Mucosa of stomach (tissue), 1 donor: Measurements from ENCODE around the gene VPS26B.

Source experiments
- H3K27me3 ChIP-seq: one replicate; pipeline ENCODE4 v1.7.0; 2013; ENCODE audit warnings: mild to moderate bottlenecking, low read length; ENCODE audit not compliant: control insufficient read depth, insufficient read depth
- H3K36me3 ChIP-seq: one replicate; pipeline ENCODE4 v1.7.0; 2013; ENCODE audit warnings: low read length; ENCODE audit not compliant: control insufficient read depth, insufficient read depth
- H3K4me1 ChIP-seq: one replicate; pipeline ENCODE4 v1.7.0; 2013; ENCODE audit warnings: mild to moderate bottlenecking, low read length; ENCODE audit not compliant: control insufficient read depth, insufficient read depth
- H3K4me3 ChIP-seq: one replicate; pipeline ENCODE4 v1.7.0; 2013; ENCODE audit warnings: low read length
- H3K9ac ChIP-seq: one replicate; pipeline ENCODE4 v1.7.0; 2013; ENCODE audit warnings: mild to moderate bottlenecking, low read length, moderate library complexity
- H3K9me3 ChIP-seq: one replicate; pipeline ENCODE4 v1.7.0; 2013; ENCODE audit warnings: mild to moderate bottlenecking, low read length, moderate library complexity; ENCODE audit not compliant: control insufficient read depth
- donor health status: Pancreatic carcinoma.

VPS26B gene

GRCh38 chr11:134264966-134265764 lies 40.7 kb downstream of the VPS26B start:
- no peak overlapping the region for H3K9ac ChIP-seq
- no peaks in the 10 kb centered on the region for H3K9me3 ChIP-seq
- H3K4me1 ChIP-seq, result peaks cover 9% of the 10 kb centered on the region
- no peaks in the 10 kb centered on the region for H3K27me3 ChIP-seq
- no peaks in the 10 kb centered on the region for H3K36me3 ChIP-seq
- H3K4me3 ChIP-seq, result no peak overlapping the region

GRCh38 chr11:134266440-134266839 lies 42.0 kb downstream of the VPS26B start:
- Histone ChIP-seq H3K9ac (no peak overlapping the region), H3K4me3 (no peak overlapping the region), H3K9me3 (no peaks in the 10 kb centered on the region), H3K36me3 (no peaks in the 10 kb centered on the region), H3K27me3 (peaks cover 7% of the 10 kb centered on the region), H3K4me1 (peaks cover 9% of the 10 kb centered on the region)

- peaks cover 9% of the 10 kb centered on the region for H3K4me1 ChIP-seq
- H3K9ac ChIP-seq, result no peak overlapping the region
- H3K36me3 ChIP-seq, result no peaks in the 10 kb centered on the region
- H3K9me3 ChIP-seq, result no peaks in the 10 kb centered on the region
- H3K27me3 ChIP-seq, result peaks cover 11% of the 10 kb centered on the region
- no peak overlapping the region for H3K4me3 ChIP-seq
These were observed 42.4 kb downstream of the VPS26B start for GRCh38 chr11:134266841-134267251.

DNA sequence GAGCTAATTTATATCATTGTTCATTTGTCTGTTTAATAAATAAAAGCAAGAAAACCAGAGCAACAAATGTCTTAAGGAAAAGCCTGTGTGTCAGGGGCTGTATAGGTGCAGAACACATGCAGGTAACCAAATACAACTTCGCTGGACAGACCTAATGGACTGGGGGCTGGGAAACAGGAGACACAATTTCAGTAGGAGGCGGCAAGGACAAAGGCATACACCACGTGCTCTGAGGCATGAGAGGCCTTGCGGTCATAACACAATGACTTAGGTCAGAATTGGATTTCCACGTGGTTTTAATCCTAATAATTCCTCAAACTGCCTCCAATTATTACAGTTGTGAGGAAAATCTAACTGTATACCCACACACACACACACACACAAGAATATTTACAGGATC lies 43.0 kb downstream of the VPS26B start:
- Histone ChIP-seq H3K27me3 (peaks cover 12% of the 10 kb centered on the region), H3K9ac (no peak overlapping the region), H3K36me3 (no peaks in the 10 kb centered on the region), H3K4me3 (no peak overlapping the region), H3K4me1 (peaks cover 9% of the 10 kb centered on the region), H3K9me3 (no peaks in the 10 kb centered on the region)

GRCh38 chr11:134267966-134268365 lies 43.5 kb downstream of the VPS26B start:
- peaks cover 17% of the 10 kb centered on the region for H3K27me3 ChIP-seq
- no peak overlapping the region for H3K4me3 ChIP-seq
- no peaks in the 10 kb centered on the region for H3K9me3 ChIP-seq
- peaks cover 9% of the 10 kb centered on the region for H3K4me1 ChIP-seq
- H3K9ac ChIP-seq, result no peak overlapping the region
- H3K36me3 ChIP-seq, result no peaks in the 10 kb centered on the region

GRCh38 chr11:134270250-134270714 lies 45.8 kb downstream of the VPS26B start:
- H3K27me3 ChIP-seq, result peaks cover 39% of the 10 kb centered on the region
- H3K9me3 ChIP-seq, result no peaks in the 10 kb centered on the region
- H3K4me1 ChIP-seq, result peaks cover 9% of the 10 kb centered on the region
- no peaks in the 10 kb centered on the region for H3K36me3 ChIP-seq
- no peak overlapping the region for H3K4me3 ChIP-seq
- no peak overlapping the region for H3K9ac ChIP-seq

GRCh38 chr11:134271978-134272377 lies 47.5 kb downstream of the VPS26B start:
- H3K9ac ChIP-seq, result no peak overlapping the region
- no peaks in the 10 kb centered on the region for H3K36me3 ChIP-seq
- peaks cover 56% of the 10 kb centered on the region for H3K27me3 ChIP-seq
- peaks cover 14% of the 10 kb centered on the region for H3K4me1 ChIP-seq
- no peak overlapping the region for H3K4me3 ChIP-seq
- no peaks in the 10 kb centered on the region for H3K9me3 ChIP-seq

DNA sequence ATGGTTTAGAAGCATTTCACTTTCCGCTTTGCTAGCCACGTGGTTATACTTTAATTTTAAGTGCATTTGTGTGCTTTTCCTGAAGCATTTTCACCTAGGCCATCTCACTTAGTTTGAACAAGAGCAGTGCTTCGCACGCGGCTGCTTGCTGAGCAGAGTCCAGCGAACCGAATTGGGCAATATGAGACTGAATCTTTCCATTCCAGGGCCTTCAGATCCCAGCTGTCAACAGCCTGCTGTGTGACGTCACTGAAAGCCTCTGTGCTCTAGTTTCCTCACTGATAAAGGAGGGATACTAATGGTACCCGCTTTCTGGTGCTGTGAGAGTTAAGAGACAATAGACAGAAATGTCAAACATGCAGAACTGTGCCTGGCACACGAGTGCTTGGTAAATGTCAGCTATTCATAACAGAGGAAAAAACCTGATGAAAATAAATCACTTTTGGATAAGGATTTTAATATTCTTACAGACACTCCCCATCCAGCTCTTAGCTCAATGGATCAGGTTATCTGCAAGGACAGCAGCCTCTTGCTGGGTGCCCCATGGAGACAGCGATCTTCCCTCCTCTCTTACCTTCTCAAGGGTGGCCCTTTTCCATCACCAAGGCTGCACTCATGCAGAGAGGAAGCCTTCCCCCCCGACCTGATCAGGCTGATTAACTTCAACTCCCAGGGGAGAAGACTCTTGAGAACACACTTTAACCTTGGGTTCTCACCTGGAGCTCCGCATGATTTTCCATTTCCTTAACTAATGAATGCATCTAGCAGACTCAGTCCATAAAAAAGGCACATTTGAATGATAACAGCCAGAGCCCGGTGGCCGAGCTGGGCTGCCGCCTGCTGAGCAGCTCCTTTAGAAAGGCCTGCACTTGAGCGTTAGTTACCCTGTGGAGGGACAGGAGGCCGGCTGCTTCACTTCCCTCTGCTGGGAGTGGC lies 48.2 kb downstream of the VPS26B start:
- Histone ChIP-seq H3K9ac (no peak overlapping the region), H3K36me3 (no peaks in the 10 kb centered on the region), H3K9me3 (no peaks in the 10 kb centered on the region), H3K27me3 (peaks cover 63% of the 10 kb centered on the region), H3K4me1 (peaks cover 12% of the 10 kb centered on the region), H3K4me3 (no peak overlapping the region)

DNA sequence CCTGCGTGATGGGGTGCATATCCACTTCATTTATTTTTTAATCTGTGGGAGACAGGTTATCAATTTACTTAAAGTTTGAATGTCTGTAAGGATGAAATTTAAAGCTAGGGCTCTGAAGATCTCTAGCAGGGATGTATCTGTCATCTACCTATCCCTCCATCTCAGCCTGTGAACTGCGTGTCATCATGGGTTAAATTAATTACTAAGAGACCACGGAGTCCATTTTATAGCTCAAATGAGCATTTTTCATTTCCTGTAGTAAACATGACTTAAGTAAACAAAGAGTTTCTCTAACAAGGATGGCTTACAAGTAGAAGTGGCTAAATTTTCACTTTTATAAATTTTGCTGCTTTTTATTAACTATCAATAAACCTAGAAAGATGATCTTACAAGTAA lies 48.8 kb downstream of the VPS26B start:
- Histone ChIP-seq H3K4me3 (no peak overlapping the region), H3K36me3 (no peaks in the 10 kb centered on the region), H3K27me3 (peaks cover 70% of the 10 kb centered on the region)

GRCh38 chr11:134275188-134275533 lies 50.7 kb downstream of the VPS26B start:
- no peak overlapping the region for H3K4me3 ChIP-seq
- H3K9me3 ChIP-seq, result no peaks in the 10 kb centered on the region
- H3K9ac ChIP-seq, result no peak overlapping the region
- peaks cover 74% of the 10 kb centered on the region for H3K27me3 ChIP-seq
- peaks cover 12% of the 10 kb centered on the region for H3K4me1 ChIP-seq
- no peaks in the 10 kb centered on the region for H3K36me3 ChIP-seq

More for the DNA sequence above, 48.8 kb downstream of the VPS26B start:
- Histone ChIP-seq H3K9ac (no peak overlapping the region), H3K4me1 (peaks cover 12% of the 10 kb centered on the region), H3K9me3 (no peaks in the 10 kb centered on the region)

DNA sequence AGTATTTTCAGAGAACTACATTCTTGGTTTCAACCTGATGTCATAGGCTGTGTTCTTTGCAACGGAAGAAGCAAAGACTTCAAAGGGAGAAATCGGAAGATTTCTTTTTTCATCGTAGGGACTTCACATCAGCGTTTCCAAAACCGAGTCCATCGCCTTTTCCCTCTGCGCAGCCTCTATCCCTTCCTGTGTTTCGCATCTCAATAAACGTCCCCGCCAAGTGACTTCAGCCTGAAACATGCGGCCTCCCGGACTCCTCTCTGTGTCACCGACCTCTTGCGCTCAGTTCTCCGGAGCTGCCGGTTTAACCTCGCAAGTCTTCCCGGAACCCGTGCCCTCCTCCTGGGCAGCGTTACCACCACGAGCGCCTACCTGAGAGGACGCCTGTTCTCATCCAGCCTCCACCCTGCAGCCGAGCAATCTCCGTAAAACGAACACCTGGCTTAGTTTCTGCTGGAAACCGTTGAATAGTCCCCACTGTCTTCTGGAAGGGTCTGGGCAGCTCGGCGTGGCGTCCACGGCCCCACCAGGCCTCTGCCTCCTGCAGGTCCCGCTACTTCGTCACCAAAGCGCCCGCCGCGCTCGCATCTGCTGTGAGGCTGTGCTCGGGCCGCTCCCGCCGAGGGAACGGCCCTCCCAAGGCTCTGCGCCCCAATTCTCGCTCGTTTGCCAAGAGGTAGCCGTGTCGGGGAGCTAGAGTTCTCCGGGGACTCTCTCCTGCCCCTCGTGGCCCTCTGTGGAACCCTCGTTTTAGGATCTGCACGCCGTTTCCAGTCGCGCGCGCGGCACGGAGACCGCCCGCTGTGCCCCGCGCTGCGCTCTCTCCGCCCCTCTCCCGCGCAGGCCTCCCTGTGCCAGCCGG lies 51.3 kb downstream of the VPS26B start, which contains the start of gene GLB1L3:
Gene GLB1L3, plus strand, starts transcription at position 846 of the 862 bp plus-strand sequence. CDS start 362 bp downstream, outside the sequence.
- Histone ChIP-seq H3K36me3 (no peaks in the 10 kb centered on the region), H3K9ac (peak within 1 kb of the TSS; percentile 7), H3K27me3 (peaks cover 71% of the 10 kb centered on the region), H3K4me1 (peaks cover 12% of the 10 kb centered on the region), H3K9me3 (no peaks in the 10 kb centered on the region), H3K4me3 (no peak within 1 kb of the TSS)
